ENCODE results near the gene RPS6KA2.
"Not testable (repeated sequence)": the region's sequence is repeated elsewhere in the genome, so short reads cannot be mapped to it uniquely, and the experiment has no call there.

DNA sequence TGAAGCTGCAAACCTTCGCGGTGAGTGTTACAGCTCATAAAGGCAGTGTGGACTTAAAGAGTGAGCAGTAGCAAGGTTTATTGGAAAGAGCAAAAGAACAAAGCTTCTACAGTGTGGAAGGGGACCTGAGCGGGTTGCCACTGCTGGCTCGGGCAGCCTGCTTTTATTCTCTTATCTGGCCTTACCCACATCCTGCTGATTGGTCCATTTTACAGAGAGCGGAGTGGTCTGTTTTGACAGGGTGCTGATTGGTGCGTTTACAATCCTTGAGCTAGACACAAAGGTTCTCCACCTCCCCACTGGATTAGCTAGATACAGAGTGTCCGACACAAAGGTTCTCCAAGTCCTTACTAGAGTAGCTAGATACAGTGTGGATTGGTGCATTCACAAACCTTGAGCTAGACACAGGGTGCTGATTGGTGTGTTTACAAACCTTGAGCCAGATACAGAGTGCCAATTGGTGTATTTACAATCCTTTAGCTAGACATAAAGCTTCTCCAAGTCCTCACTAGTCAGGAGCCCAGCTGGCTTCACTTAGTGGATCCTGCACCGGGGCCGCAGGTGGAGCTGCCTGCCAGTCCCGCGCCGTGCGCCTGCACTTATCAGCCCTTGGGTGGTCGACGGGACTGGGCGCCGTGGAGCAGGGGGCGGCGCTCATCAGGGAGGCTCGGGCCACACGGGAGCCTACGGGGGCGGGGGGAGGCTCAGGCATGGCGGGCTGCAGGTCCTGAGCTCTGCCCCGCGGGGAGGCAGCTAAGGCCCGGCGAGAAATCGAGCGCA lies 234.1 kb downstream of the RPS6KA2 start:
- TF ChIP-seq, protein P1, sequence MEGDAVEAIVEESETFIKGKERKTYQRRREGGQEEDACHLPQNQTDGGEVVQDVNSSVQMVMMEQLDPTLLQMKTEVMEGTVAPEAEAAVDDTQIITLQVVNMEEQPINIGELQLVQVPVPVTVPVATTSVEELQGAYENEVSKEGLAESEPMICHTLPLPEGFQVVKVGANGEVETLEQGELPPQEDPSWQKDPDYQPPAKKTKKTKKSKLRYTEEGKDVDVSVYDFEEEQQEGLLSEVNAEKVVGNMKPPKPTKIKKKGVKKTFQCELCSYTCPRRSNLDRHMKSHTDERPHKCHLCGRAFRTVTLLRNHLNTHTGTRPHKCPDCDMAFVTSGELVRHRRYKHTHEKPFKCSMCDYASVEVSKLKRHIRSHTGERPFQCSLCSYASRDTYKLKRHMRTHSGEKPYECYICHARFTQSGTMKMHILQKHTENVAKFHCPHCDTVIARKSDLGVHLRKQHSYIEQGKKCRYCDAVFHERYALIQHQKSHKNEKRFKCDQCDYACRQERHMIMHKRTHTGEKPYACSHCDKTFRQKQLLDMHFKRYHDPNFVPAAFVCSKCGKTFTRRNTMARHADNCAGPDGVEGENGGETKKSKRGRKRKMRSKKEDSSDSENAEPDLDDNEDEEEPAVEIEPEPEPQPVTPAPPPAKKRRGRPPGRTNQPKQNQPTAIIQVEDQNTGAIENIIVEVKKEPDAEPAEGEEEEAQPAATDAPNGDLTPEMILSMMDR (IDR thresholded peaks at IDR 0.05): not testable (repeated sequence)
- not testable (repeated sequence) for TF ChIP-seq SIN3A (IDR thresholded peaks at IDR 0.05; ENCODE audit: borderline replicate concordance, insufficient read depth, low read depth, low read length); TCF7L2 (IDR thresholded peaks at IDR 0.05; ENCODE audit: low read depth, low read length)

Measured in Panc1 (cell line).